ENCODE measurements around the gene WNT2B.
A peak's percentile ranks its signal among the peaks of the same experiment; 100 is the strongest.

WNT2B gene

GRCh38 chr1:112515311-112516009, 6.7 kb downstream of the WNT2B start:
- ATAC-seq, result peak; percentile 78
- TF ChIP-seq TSHZ2 (CRISPR knock-in tag; IDR thresholded peaks at IDR 0.05) (no peak), ESRRG (CRISPR knock-in tag; IDR thresholded peaks at IDR 0.05) (no peak), SNAI2 (CRISPR knock-in tag; IDR thresholded peaks at IDR 0.05) (no peak), POU6F1 (CRISPR knock-in tag; IDR thresholded peaks at IDR 0.05; ENCODE audit: borderline replicate concordance, low read depth) (no peak), ZNF8 (CRISPR knock-in tag; IDR thresholded peaks at IDR 0.05) (no peak)

GRCh38 chr1:112516141-112516540, 7.4 kb downstream of the WNT2B start:
- no peak for ATAC-seq
- no peak for TF ChIP-seq POU6F1 (CRISPR knock-in tag; IDR thresholded peaks at IDR 0.05; ENCODE audit: borderline replicate concordance, low read depth)
- no peak for TF ChIP-seq CSRNP3 (CRISPR knock-in tag; IDR thresholded peaks at IDR 0.05)
- no peak for TF ChIP-seq TOX (CRISPR knock-in tag; IDR thresholded peaks at IDR 0.05; ENCODE audit: borderline replicate concordance)
- no peak for TF ChIP-seq GLIS3 (CRISPR knock-in tag; IDR thresholded peaks at IDR 0.05)
- no peak for TF ChIP-seq ZFP3 (CRISPR knock-in tag; IDR thresholded peaks at IDR 0.05)
- TF ChIP-seq PATZ1 (CRISPR knock-in tag; IDR thresholded peaks at IDR 0.05; ENCODE audit: borderline replicate concordance), result no peak

GRCh38 chr1:112517231-112517630, 8.5 kb downstream of the WNT2B start:
- TF ChIP-seq POU6F1 (CRISPR knock-in tag; IDR thresholded peaks at IDR 0.05; ENCODE audit: borderline replicate concordance, low read depth) (no peak), ZNF70 (CRISPR knock-in tag; IDR thresholded peaks at IDR 0.05) (no peak), TSHZ2 (CRISPR knock-in tag; IDR thresholded peaks at IDR 0.05) (no peak), CSRNP3 (CRISPR knock-in tag; IDR thresholded peaks at IDR 0.05) (no peak), ESRRG (CRISPR knock-in tag; IDR thresholded peaks at IDR 0.05) (no peak), PATZ1 (CRISPR knock-in tag; IDR thresholded peaks at IDR 0.05; ENCODE audit: borderline replicate concordance) (no peak), ZC3H10 (CRISPR knock-in tag; IDR thresholded peaks at IDR 0.05) (no peak), TCF4 (CRISPR knock-in tag; IDR thresholded peaks at IDR 0.05; ENCODE audit: borderline replicate concordance) (no peak)
- no peak for ATAC-seq

Measured in SK-N-SH treated with all-trans-retinoic acid at 6 μM for 48 hours (cell line).